NT2/D1 (cell line): ENCODE results near the gene CLCN7.

Source experiments
- DNase-seq: peaks from one replicate; pipeline ENCODE4 v3.0.0-alpha.2; 2011; ENCODE audit warnings: low read depth, low spot score
- H3K27me3 ChIP-seq: 2 replicates; pipeline ENCODE4 v1.6.0; 2011; ENCODE audit warnings: mild to moderate bottlenecking; ENCODE audit not compliant: insufficient read length, insufficient read depth
- H3K36me3 ChIP-seq: 2 replicates; pipeline ENCODE4 v1.6.1; 2011; ENCODE audit warnings: mild to moderate bottlenecking, low read length, mixed read lengths; ENCODE audit not compliant: insufficient read depth, insufficient read length
- H3K4me1 ChIP-seq: 2 replicates; pipeline ENCODE4 v1.5.1; 2011; ENCODE audit not compliant: insufficient read depth, insufficient read length
- H3K4me3 ChIP-seq: 2 replicates; pipeline ENCODE4 v1.5.1; 2011; ENCODE audit warnings: low read depth; ENCODE audit not compliant: insufficient read length
- H3K9ac ChIP-seq: 2 replicates; pipeline ENCODE4 v1.6.0; 2011; ENCODE audit warnings: low read depth; ENCODE audit not compliant: insufficient read length
- H3K9me3 ChIP-seq: 2 replicates; pipeline ENCODE4 v1.5.1; 2011; ENCODE audit warnings: mild to moderate bottlenecking, low read length; ENCODE audit not compliant: insufficient read depth
- SUZ12 ChIP-seq: IDR thresholded peaks from 2 replicates; pipeline ENCODE4 v1.6.1; 2011; ENCODE audit not compliant: insufficient read length, insufficient read depth; ENCODE audit errors: extremely low read depth
- YY1 ChIP-seq: IDR thresholded peaks from 2 replicates; pipeline ENCODE4 v1.6.1; 2011; ENCODE audit not compliant: insufficient read length, insufficient read depth
- ZNF274 ChIP-seq: IDR thresholded peaks from 2 replicates; pipeline ENCODE4 v1.6.1; 2011; ENCODE audit warnings: mild to moderate bottlenecking, low read depth, low read length

Gene CLCN7

DNA sequence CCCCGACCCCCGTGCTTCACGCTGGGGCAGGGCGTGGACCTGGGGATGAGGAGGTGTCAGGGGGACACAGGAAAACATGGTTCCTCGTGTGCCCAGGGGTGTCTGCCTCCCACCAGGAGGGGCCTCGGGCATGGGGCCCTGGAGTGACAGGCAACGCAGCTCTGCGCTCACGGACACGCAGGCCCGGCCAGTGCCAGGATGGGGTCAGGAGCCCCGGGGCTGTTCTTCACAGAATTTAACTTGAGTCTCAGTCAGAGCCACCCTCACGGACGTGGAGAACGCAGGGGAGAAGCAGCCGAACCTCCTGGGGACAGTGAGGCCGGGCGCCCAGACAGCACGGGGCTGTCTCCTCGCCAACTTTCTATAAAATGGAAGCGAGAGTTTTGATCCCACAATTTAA, 77.0 kb downstream of the CLCN7 start:
- H3K36me3 ChIP-seq: peaks cover 35% of the 10 kb centered on the region
- H3K4me3 ChIP-seq: no peak overlapping the region
- H3K9me3 ChIP-seq: no peaks in the 10 kb centered on the region
- H3K9ac ChIP-seq: no peak overlapping the region
- TF ChIP-seq YY1 (no peak), SUZ12 (no peak), ZNF274 (no peak)
- DNase-seq: no peak
- no peaks in the 10 kb centered on the region for H3K27me3 ChIP-seq
- H3K4me1 ChIP-seq: no peaks in the 10 kb centered on the region

DNA sequence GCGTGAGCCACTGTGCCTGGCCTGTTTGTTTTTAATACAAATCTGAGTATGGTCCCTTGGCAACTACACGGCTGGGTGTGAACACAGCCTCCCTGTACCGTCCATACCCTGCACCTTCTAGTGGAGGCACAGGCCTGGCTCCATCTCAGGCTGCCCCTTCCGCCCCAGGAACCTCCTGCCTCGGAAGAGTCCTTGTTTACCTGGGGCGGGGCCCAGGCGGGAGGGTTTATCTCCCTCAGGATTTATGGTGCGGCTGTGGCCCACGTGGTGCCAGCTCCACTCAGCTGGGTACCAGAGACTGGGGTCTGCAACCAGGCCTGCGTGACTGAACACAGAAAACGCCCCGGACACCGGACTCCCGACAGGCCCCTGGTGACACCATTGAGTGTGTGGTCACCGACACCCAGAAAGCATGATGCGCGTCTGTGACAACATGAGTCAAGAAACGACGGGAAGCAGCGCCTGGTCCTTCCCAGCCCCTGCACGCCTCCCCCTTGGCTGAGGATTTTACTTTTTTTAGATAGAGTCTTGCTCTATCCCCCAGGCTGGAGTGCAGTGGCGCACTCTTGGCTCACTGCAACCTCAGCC, 79.3 kb downstream of the CLCN7 start:
- Histone ChIP-seq H3K36me3 (peaks cover 23% of the 10 kb centered on the region), H3K9ac (peak overlapping the region; percentile 32), H3K27me3 (no peaks in the 10 kb centered on the region), H3K4me3 (no peak overlapping the region), H3K4me1 (no peaks in the 10 kb centered on the region), H3K9me3 (no peaks in the 10 kb centered on the region)
- DNase-seq: no peak
- TF ChIP-seq ZNF274 (no peak), YY1 (no peak), SUZ12 (no peak)
